Measurements from ENCODE around the gene CD37.

GRCh38 chr19:49337267-49338022, 2.2 kb downstream of the CD37 start:
- TF ChIP-seq EZH2phosphoT487 (conservative IDR thresholded peaks at IDR 0.05; ENCODE audit: low read length), result no peak
- TF ChIP-seq CTCF (IDR thresholded peaks at IDR 0.05; ENCODE audit: insufficient read depth, low read length, poor library complexity, severe bottlenecking), result no peak
